ENCODE data around the gene ZNF780B.
"Not testable (repeated sequence)": the region's sequence is repeated elsewhere in the genome, so short reads cannot be mapped to it uniquely, and the experiment has no call there.

Gene ZNF780B

DNA sequence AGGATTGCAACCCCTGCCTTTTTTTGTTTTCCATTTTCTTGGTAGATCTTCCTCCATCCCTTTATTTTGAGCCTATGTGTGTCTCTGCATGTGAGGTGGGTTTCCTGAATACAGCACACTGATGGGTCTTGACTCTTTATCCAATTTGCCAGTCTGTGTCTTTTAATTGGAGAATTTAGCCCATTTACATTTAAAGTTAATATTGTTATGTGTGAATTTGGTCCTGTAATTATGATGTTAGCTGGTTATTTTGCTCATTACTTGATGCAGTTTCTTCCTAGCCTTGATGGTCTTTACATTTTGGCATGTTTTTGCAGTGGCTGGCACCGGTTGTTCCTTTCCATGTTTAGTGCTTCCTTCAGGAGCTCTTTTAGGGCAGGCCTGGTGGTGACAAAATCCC, 14.3 kb downstream of the ZNF780B start:
- not testable (repeated sequence) for H3K4me1 ChIP-seq (ENCODE audit: control insufficient read depth, insufficient read depth, low read length); H3K4me3 ChIP-seq (ENCODE audit: low read depth, low read length); H3K27ac ChIP-seq (ENCODE audit: low read depth, low read length); H3K9ac ChIP-seq (ENCODE audit: low read depth, low read length); H3K27me3 ChIP-seq (ENCODE audit: control insufficient read depth, insufficient read depth, low read length)
- Histone ChIP-seq H3K9me3 (ENCODE audit: control insufficient read depth, insufficient read depth, low read length) (peaks cover 45% of the 10 kb centered on the region), H3K36me3 (ENCODE audit: control insufficient read depth, insufficient read depth, low read length) (peaks cover 33% of the 10 kb centered on the region)

GRCh38 chr19:40038047-40038446, 18.0 kb downstream of the ZNF780B start:
- H3K4me1 ChIP-seq (ENCODE audit: control insufficient read depth, insufficient read depth, low read length); H3K27me3 ChIP-seq (ENCODE audit: control insufficient read depth, insufficient read depth, low read length); H3K27ac ChIP-seq (ENCODE audit: low read depth, low read length); H3K9ac ChIP-seq (ENCODE audit: low read depth, low read length); H3K4me3 ChIP-seq (ENCODE audit: low read depth, low read length): not testable (repeated sequence)
- H3K36me3 ChIP-seq (ENCODE audit: control insufficient read depth, insufficient read depth, low read length): peaks cover 17% of the 10 kb centered on the region
- H3K9me3 ChIP-seq (ENCODE audit: control insufficient read depth, insufficient read depth, low read length): peaks cover 47% of the 10 kb centered on the region

DNA sequence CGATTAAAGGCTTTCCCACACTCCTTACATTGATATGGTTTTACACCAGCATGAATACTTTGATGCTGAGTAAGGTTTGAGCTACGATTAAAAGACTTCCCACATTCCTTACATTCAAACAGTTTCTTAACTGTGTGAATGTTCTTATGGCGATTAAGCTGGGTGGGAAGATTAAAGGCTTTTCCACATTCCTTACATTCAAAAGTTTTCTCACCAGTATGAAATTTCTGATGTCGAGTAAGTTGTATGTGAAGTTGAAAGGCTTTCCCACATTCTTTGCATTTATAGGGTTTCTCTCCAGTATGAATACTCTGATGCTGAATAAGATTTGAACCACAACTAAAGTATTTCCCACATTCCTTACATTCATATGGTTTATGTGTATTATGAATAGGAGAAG, 20.0 kb downstream of the ZNF780B start:
- Histone ChIP-seq H3K9ac (ENCODE audit: low read depth, low read length) (no peak overlapping the region), H3K27ac (ENCODE audit: low read depth, low read length) (no peak overlapping the region), H3K9me3 (ENCODE audit: control insufficient read depth, insufficient read depth, low read length) (peaks cover 65% of the 10 kb centered on the region), H3K36me3 (ENCODE audit: control insufficient read depth, insufficient read depth, low read length) (peaks cover 17% of the 10 kb centered on the region), H3K4me3 (ENCODE audit: low read depth, low read length) (no peak overlapping the region), H3K4me1 (ENCODE audit: control insufficient read depth, insufficient read depth, low read length) (no peaks in the 10 kb centered on the region), H3K27me3 (ENCODE audit: control insufficient read depth, insufficient read depth, low read length) (no peaks in the 10 kb centered on the region)

DNA sequence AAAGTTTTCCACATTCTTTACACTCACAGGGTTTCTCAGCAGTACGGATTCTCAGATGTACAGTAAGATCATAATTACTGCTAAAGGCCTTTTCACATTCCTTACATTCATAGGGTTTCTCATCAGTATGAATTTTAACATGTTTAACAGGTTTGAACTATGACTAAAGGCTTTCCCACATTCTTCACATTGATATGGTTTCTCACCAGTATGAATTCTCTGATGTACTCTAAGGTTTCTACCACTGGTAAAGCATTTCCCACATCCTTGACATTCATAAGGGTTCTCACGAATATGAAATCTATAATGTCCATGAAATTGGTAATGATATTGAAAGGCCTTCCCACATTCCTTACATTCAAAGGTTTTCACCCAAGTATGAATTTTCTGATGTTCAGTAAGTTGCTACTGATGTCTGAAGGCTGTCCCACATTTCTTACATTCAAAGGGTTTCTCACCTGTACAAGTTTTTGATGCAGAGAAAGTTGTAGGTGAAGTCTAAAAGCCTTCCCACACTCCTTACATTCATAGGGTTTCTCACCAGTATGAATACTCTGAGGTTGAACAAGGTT, 22.0 kb downstream of the ZNF780B start:
- Histone ChIP-seq H3K27me3 (ENCODE audit: control insufficient read depth, insufficient read depth, low read length) (no peaks in the 10 kb centered on the region), H3K9ac (ENCODE audit: low read depth, low read length) (no peak overlapping the region), H3K36me3 (ENCODE audit: control insufficient read depth, insufficient read depth, low read length) (peaks cover 17% of the 10 kb centered on the region), H3K9me3 (ENCODE audit: control insufficient read depth, insufficient read depth, low read length) (peaks cover 79% of the 10 kb centered on the region), H3K27ac (ENCODE audit: low read depth, low read length) (no peak overlapping the region), H3K4me1 (ENCODE audit: control insufficient read depth, insufficient read depth, low read length) (no peaks in the 10 kb centered on the region), H3K4me3 (ENCODE audit: low read depth, low read length) (no peak overlapping the region)

DNA sequence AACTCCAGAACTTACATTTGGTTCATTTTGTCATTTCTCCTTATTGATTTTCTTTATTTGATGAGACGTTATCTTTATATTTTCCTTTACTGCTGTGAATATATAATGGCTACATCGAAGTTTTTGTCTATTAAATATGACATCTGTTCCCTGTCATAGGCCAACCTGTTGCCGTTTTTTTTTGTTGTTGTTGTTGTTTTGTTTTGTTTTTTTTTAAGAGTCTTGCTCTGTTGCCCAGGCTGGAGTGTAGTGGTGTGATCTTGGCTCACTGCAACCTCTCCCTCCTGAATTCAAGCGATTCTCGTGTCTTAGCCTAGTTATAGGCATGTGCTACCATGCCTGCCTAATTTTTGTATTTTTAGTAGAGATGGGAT, 29.4 kb downstream of the ZNF780B start:
- Histone ChIP-seq H3K27me3 (ENCODE audit: control insufficient read depth, insufficient read depth, low read length) (no peaks in the 10 kb centered on the region), H3K9ac (ENCODE audit: low read depth, low read length) (no peak overlapping the region), H3K36me3 (ENCODE audit: control insufficient read depth, insufficient read depth, low read length) (no peaks in the 10 kb centered on the region), H3K4me1 (ENCODE audit: control insufficient read depth, insufficient read depth, low read length) (no peaks in the 10 kb centered on the region), H3K27ac (ENCODE audit: low read depth, low read length) (no peak overlapping the region), H3K9me3 (ENCODE audit: control insufficient read depth, insufficient read depth, low read length) (peaks cover 85% of the 10 kb centered on the region), H3K4me3 (ENCODE audit: low read depth, low read length) (no peak overlapping the region)

- no peaks in the 10 kb centered on the region for H3K4me1 ChIP-seq (ENCODE audit: control insufficient read depth, insufficient read depth, low read length)
- H3K9me3 ChIP-seq (ENCODE audit: control insufficient read depth, insufficient read depth, low read length): peaks cover 83% of the 10 kb centered on the region
- no peaks in the 10 kb centered on the region for H3K36me3 ChIP-seq (ENCODE audit: control insufficient read depth, insufficient read depth, low read length)
- no peak overlapping the region for H3K27ac ChIP-seq (ENCODE audit: low read depth, low read length)
- H3K27me3 ChIP-seq (ENCODE audit: control insufficient read depth, insufficient read depth, low read length): no peaks in the 10 kb centered on the region
- H3K9ac ChIP-seq (ENCODE audit: low read depth, low read length): no peak overlapping the region
- H3K4me3 ChIP-seq (ENCODE audit: low read depth, low read length): no peak overlapping the region; the same call in 1 of the 2 replicates
These were observed 30.0 kb downstream of the ZNF780B start for GRCh38 chr19:40025938-40026596.

DNA sequence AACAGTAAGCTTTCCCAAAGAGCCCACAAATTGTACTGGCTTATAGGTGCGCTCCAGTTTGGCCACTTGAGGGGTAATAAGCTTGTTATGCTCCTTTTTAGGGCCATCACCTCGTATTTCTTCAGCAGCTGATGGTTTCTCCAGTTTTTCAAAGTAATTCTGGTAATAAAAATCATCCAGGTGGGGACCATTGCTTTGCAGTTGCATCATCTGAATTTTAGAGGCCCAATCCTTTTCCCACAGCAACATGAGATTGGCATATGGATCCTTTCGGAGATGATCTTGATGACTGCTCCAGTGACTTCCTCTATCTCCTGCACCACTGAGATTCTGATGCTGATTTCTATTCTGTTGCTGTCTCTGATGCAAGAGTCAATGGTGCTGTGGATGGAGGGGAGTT, 32.1 kb downstream of the ZNF780B start:
- H3K27me3 ChIP-seq (ENCODE audit: control insufficient read depth, insufficient read depth, low read length): no peaks in the 10 kb centered on the region
- no peaks in the 10 kb centered on the region for H3K4me1 ChIP-seq (ENCODE audit: control insufficient read depth, insufficient read depth, low read length)
- H3K27ac ChIP-seq (ENCODE audit: low read depth, low read length): no peak overlapping the region
- H3K36me3 ChIP-seq (ENCODE audit: control insufficient read depth, insufficient read depth, low read length): no peaks in the 10 kb centered on the region
- peaks cover 81% of the 10 kb centered on the region for H3K9me3 ChIP-seq (ENCODE audit: control insufficient read depth, insufficient read depth, low read length)
- no peak overlapping the region for H3K9ac ChIP-seq (ENCODE audit: low read depth, low read length)
- no peak overlapping the region for H3K4me3 ChIP-seq (ENCODE audit: low read depth, low read length)

GRCh38 chr19:40013991-40014390, 42.0 kb downstream of the ZNF780B start:
- Histone ChIP-seq H3K9ac (ENCODE audit: low read depth, low read length) (no peak overlapping the region), H3K27ac (ENCODE audit: low read depth, low read length) (no peak overlapping the region), H3K9me3 (ENCODE audit: control insufficient read depth, insufficient read depth, low read length) (peaks cover 56% of the 10 kb centered on the region), H3K27me3 (ENCODE audit: control insufficient read depth, insufficient read depth, low read length) (no peaks in the 10 kb centered on the region), H3K36me3 (ENCODE audit: control insufficient read depth, insufficient read depth, low read length) (no peaks in the 10 kb centered on the region), H3K4me3 (ENCODE audit: low read depth, low read length) (no peak overlapping the region), H3K4me1 (ENCODE audit: control insufficient read depth, insufficient read depth, low read length) (no peaks in the 10 kb centered on the region)

- Histone ChIP-seq H3K27ac (ENCODE audit: low read depth, low read length) (no peak overlapping the region), H3K9me3 (ENCODE audit: control insufficient read depth, insufficient read depth, low read length) (peaks cover 18% of the 10 kb centered on the region), H3K9ac (ENCODE audit: low read depth, low read length) (no peak overlapping the region), H3K36me3 (ENCODE audit: control insufficient read depth, insufficient read depth, low read length) (no peaks in the 10 kb centered on the region), H3K27me3 (ENCODE audit: control insufficient read depth, insufficient read depth, low read length) (no peaks in the 10 kb centered on the region), H3K4me1 (ENCODE audit: control insufficient read depth, insufficient read depth, low read length) (no peaks in the 10 kb centered on the region), H3K4me3 (ENCODE audit: low read depth, low read length) (no peak overlapping the region)
These were observed 46.4 kb downstream of the ZNF780B start for GRCh38 chr19:40009674-40010073.

- Histone ChIP-seq H3K36me3 (ENCODE audit: control insufficient read depth, insufficient read depth, low read length) (no peaks in the 10 kb centered on the region), H3K27ac (ENCODE audit: low read depth, low read length) (no peak overlapping the region), H3K27me3 (ENCODE audit: control insufficient read depth, insufficient read depth, low read length) (no peaks in the 10 kb centered on the region), H3K4me3 (ENCODE audit: low read depth, low read length) (no peak overlapping the region), H3K4me1 (ENCODE audit: control insufficient read depth, insufficient read depth, low read length) (no peaks in the 10 kb centered on the region), H3K9ac (ENCODE audit: low read depth, low read length) (no peak overlapping the region), H3K9me3 (ENCODE audit: control insufficient read depth, insufficient read depth, low read length) (no peaks in the 10 kb centered on the region; the same call in 1 of the 2 replicates)
These were observed 49.7 kb downstream of the ZNF780B start for GRCh38 chr19:40006273-40006691.

DNA sequence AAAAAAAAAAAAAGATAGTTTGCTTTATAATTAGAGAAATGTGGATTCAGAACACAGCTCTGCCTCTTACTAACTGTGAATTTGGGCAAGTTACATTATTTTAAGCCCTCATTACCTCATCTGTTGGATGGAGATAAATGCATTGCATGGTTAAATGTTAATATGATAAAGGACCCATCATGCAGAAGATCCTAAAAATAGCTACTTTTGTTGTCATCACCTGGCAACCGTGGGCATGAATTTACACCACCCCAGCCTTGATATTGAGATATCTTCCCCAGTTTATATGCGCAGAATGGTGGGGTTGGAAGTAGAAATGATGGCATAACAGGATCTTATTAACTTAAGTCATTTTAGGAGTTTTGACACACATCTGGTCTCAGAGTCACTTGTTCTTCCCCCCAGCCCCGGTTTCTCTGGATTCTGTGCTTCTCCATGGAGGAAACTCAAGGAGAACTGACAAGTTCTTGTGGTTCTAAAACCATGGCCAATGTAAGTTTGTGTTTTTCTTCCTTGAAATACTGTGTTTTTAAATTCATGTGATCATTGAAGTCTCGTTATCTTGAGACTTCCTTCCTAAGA, 50.2 kb downstream of the ZNF780B start:
- no peaks in the 10 kb centered on the region for H3K4me1 ChIP-seq (ENCODE audit: control insufficient read depth, insufficient read depth, low read length)
- H3K27me3 ChIP-seq (ENCODE audit: control insufficient read depth, insufficient read depth, low read length): no peaks in the 10 kb centered on the region
- H3K9ac ChIP-seq (ENCODE audit: low read depth, low read length): no peak overlapping the region
- no peaks in the 10 kb centered on the region; the same call in 1 of the 2 replicates for H3K9me3 ChIP-seq (ENCODE audit: control insufficient read depth, insufficient read depth, low read length)
- H3K36me3 ChIP-seq (ENCODE audit: control insufficient read depth, insufficient read depth, low read length): no peaks in the 10 kb centered on the region
- no peak overlapping the region for H3K4me3 ChIP-seq (ENCODE audit: low read depth, low read length)
- H3K27ac ChIP-seq (ENCODE audit: low read depth, low read length): no peak overlapping the region
